ENCODE data around the gene ZDHHC11B.
"Not testable (repeated sequence)": the region's sequence is repeated elsewhere in the genome, so short reads cannot be mapped to it uniquely, and the experiment has no call there.

GRCh38 chr5:714215-715118 is 70.1 kb downstream of the ZDHHC11B start:
- TF ChIP-seq RAD21 (conservative IDR thresholded peaks at IDR 0.05); SMC3 (conservative IDR thresholded peaks at IDR 0.05; ENCODE audit: poor library complexity); EP300 (conservative IDR thresholded peaks at IDR 0.05; ENCODE audit: poor library complexity, severe bottlenecking): not testable (repeated sequence)
- TF ChIP-seq, protein P1, sequence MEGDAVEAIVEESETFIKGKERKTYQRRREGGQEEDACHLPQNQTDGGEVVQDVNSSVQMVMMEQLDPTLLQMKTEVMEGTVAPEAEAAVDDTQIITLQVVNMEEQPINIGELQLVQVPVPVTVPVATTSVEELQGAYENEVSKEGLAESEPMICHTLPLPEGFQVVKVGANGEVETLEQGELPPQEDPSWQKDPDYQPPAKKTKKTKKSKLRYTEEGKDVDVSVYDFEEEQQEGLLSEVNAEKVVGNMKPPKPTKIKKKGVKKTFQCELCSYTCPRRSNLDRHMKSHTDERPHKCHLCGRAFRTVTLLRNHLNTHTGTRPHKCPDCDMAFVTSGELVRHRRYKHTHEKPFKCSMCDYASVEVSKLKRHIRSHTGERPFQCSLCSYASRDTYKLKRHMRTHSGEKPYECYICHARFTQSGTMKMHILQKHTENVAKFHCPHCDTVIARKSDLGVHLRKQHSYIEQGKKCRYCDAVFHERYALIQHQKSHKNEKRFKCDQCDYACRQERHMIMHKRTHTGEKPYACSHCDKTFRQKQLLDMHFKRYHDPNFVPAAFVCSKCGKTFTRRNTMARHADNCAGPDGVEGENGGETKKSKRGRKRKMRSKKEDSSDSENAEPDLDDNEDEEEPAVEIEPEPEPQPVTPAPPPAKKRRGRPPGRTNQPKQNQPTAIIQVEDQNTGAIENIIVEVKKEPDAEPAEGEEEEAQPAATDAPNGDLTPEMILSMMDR (IDR thresholded peaks at IDR 0.05; ENCODE audit: poor library complexity, severe bottlenecking), result not testable (repeated sequence)
- TF ChIP-seq, protein P2, sequence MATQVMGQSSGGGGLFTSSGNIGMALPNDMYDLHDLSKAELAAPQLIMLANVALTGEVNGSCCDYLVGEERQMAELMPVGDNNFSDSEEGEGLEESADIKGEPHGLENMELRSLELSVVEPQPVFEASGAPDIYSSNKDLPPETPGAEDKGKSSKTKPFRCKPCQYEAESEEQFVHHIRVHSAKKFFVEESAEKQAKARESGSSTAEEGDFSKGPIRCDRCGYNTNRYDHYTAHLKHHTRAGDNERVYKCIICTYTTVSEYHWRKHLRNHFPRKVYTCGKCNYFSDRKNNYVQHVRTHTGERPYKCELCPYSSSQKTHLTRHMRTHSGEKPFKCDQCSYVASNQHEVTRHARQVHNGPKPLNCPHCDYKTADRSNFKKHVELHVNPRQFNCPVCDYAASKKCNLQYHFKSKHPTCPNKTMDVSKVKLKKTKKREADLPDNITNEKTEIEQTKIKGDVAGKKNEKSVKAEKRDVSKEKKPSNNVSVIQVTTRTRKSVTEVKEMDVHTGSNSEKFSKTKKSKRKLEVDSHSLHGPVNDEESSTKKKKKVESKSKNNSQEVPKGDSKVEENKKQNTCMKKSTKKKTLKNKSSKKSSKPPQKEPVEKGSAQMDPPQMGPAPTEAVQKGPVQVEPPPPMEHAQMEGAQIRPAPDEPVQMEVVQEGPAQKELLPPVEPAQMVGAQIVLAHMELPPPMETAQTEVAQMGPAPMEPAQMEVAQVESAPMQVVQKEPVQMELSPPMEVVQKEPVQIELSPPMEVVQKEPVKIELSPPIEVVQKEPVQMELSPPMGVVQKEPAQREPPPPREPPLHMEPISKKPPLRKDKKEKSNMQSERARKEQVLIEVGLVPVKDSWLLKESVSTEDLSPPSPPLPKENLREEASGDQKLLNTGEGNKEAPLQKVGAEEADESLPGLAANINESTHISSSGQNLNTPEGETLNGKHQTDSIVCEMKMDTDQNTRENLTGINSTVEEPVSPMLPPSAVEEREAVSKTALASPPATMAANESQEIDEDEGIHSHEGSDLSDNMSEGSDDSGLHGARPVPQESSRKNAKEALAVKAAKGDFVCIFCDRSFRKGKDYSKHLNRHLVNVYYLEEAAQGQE (IDR thresholded peaks at IDR 0.05; ENCODE audit: borderline replicate concordance), result not testable (repeated sequence)
